Hippocampal formation (tissue), 2 donors: Measurements from ENCODE around the gene PPP1R3D.

Source experiments
- DNase-seq, 2 donors: peaks; one replicate each; lab custom pipeline; 2025; lab: John Stamatoyannopoulos, UW

PPP1R3D gene

GRCh38 chr20:59948828-59949720, 9.0 kb upstream of the PPP1R3D start:
- DNase-seq, result peak in 1 of 2 donors; percentile 71

- DNase-seq, result no peak
Measured at GRCh38 chr20:59948212-59948611, 8.1 kb upstream of the PPP1R3D start.

- no peak for DNase-seq
Measured at GRCh38 chr20:59947376-59947775, 7.3 kb upstream of the PPP1R3D start.

GRCh38 chr20:59945731-59946130, 5.6 kb upstream of the PPP1R3D start:
- DNase-seq, result no peak

GRCh38 chr20:59945175-59945574, 5.1 kb upstream of the PPP1R3D start:
- no peak for DNase-seq

- DNase-seq, result no peak
Measured at GRCh38 chr20:59944726-59945125, 4.6 kb upstream of the PPP1R3D start.

DNA sequence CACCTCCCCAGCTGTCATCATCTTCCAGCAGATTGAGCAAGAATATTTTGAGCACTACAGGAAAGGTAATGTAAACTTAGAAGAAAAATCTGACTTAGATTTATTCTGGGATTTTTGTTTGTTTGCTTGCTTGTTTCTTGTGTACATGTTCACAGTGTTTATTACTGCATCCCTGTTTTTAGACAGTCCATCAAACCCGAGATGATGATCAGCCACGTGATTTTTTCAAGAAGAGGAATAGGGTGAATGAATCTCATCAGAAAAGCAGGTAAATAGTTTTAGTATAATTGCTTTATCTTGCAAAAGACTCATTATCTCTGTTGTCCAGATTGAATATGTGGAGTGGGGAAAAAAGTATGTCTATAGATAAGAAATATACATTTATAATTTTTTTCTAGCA, 2.1 kb upstream of the PPP1R3D start:
- no peak for DNase-seq

DNA sequence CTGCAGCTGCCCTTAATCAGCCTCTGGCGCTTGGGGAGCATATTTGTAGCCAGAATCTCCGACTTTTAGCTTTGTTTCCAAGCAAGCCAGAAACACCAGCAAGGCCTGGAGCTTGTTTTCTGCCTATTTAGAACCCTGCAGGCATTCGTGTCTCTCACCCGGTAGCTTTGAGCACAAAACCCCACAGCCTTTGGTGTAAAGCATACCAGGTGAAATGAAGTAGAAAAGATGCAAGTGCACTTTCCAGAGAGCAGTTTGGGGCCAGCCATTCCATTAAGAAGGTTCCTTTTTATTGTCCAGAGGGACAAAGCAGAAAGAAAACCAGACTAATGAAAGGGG, 820 bp upstream of the PPP1R3D start:
- DNase-seq, result peak in 1 of 2 donors; percentile 79

DNA sequence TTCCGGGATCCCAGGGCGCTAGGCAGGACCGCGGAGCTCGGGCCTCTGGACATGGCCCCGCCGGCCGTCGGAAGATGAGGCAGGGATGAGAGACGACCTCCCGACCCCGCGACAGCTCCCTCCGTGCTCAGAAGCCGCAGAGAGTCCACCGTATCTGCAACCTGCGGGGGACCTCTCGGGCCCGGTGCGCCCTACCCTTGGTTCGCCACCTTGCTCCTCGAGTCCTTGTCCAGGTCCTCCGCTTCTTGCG, 301 bp downstream of the PPP1R3D start:
- DNase-seq, result no peak

DNA sequence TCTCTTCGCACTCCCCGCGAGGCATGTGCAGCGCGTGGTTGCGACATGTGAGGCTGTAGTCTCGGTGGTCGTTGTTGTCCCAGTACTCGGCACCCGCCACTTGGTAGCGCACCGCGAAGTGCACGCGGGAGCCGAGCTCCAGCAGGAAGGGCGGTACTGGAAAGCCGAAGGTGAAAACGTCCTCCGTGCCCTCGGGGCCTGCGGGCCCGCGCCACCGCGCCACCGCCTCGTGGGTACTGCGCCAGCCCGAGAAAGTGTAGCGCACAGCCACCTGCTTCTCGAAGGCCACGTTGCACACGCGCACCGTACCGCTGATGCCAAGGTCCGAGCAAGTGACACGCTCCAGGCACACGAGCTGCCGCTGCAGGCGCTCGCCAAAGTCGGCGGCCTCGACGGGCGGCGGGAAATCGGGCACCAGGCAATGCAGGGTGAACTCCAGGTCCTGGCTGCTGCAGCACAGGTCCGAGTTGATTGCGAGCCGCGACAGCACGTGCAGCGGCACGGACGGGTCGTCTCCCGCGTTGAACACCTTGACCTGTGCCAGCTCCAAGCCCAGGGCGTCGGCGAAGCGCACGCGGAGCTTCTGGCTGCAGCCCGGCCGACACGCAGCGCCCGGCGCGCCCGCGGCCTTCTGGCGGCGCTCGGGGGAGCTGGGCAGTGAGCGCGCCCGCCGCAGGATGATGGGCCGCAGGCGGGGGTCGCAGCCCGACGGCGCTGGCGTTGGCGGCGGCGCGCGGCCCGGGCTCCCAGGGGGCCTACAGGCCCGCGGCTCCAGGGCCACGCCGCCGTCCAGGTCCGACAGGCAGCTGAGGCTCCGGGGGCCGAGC, 840 bp downstream of the PPP1R3D start:
- DNase-seq, result no peak

DNA sequence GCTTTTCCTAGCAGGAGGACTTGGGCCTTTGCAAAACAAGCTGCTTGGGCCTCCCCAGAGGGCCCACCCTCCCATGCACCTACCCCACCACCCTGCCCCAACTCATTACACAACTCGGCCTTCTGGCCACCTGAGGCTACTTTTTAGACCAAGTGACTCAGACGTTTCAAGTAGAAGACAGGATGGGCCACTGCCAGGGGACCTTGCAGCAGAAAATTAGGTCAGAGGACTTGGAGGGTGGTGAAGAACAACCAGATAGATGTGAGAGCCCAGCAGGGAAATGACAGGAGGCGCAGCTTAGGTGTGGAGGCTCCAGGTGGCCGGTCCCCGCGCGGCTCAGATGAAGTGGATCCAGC, 1.4 kb downstream of the PPP1R3D start:
- no peak for DNase-seq

DNA sequence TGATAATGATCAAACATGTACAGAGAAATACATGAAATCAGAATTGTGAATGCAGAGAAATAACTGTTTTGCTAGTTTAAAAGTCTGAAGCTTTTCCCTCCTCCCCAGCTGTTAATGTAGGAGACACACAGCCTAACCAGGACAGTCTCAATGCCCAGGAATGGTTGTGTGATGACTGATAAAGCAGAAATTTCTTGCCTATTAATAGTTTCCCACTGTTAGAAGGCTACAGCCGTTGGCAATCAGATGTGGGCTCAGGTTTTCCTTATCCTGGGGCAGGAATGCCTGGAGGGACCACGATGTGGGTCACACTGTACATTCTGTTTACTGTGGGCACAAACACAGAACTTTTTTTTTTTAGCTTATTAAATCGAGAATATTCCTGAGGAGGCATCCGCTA, 1.9 kb downstream of the PPP1R3D start:
- no peak for DNase-seq

DNA sequence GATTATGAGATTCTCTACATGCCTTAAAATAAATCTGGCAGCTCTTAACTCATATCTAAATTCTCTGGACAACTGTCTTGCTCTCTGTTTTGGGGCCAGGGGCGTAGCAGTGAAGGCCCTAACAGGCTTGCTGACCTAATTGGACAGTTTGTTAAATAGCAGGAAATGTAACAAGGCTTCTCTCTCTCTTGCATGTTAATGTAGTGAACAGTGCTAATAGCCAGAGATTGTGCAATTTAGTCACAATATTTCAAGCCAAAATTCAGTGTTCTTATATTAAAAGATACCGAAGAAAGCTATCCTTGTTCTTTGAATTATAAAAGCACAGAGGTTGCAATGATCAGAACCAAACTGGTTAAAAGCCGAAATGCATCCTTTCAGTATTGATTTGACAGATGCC, 3.0 kb downstream of the PPP1R3D start:
- peak in 1 of 2 donors; percentile 27 for DNase-seq

- DNase-seq, result no peak
Measured at GRCh38 chr20:59936409-59936808, 3.7 kb downstream of the PPP1R3D start.

GRCh38 chr20:59935457-59936185, 4.5 kb downstream of the PPP1R3D start:
- DNase-seq, result no peak

DNA sequence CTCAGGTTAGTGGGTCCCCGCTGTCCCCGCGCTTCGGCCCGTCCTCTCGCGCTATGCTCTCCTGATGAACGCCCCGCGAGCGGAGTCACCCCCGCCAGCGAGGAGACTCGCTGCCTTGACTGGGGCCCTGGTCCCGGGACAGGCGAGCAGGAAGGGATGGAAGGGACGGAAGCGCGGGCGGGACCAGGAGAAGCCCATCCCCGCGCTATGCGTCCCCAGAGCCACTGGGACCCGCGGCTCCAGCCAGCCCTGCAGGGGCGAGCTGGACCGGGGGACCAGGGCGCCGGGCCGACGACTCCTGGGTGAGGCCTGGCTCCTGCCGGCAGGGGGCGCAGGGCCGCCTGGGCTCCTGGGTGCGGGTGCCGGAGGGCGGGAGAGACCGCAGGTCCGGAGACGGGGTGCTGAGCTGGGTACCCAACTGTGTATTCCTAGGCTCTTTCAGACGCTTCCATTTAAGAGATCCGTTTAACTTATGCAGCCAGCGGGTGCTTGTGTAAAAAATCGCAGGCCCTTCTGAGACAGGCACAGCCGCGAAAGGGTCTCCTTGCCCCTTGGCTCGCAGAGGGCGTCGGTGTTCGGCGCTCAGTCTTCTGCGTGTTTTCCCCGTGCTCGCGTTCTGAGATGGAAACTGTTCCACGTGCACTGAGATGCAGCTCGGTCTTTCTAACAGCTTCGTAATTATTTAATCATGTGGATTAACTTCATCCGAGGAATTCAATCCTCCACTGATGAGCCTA, 6.1 kb downstream of the PPP1R3D start:
- DNase-seq, result peak; percentile 65 to 77

DNA sequence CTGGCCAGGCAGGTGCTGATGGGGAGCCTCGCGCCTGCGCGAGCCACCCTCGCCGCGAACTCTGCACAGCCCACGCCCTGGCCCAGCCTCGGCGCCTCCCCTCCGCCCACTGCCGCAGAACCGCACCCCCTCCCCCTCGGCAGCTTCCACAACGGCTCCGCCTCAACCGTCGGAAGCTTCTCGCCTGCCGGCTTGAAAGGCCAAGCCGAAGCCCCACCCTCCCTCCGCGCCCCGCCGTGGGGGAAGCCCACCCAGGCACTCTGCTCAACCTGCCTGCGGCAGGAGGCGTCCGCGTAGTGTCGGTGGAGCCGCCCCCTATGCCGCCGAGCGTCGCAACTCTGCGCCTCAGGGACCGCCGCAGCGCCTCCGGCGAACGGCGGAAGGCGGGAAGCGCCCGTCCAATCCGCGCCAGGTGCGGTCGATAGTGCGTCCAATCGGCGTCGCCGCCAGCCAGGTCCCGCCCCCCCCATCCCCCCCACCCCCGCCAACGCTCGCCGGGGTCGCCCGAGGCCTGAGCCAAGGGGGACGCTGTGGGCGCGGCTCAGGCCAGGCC, 6.7 kb downstream of the PPP1R3D start, which contains the start of gene SYCP2:
Gene SYCP2, minus strand, starts transcription at position 342 of the 553 bp plus-strand sequence. CDS start 11,224 bp downstream, outside the sequence.
- DNase-seq, result no peak

GRCh38 chr20:59932616-59933295, 7.3 kb downstream of the PPP1R3D start:
- no peak for DNase-seq

- no peak for DNase-seq
Measured at GRCh38 chr20:59931511-59932312, 8.4 kb downstream of the PPP1R3D start.

GRCh38 chr20:59925899-59926298, 14.2 kb downstream of the PPP1R3D start:
- no peak for DNase-seq
